NOMO-1 (cell line): ENCODE measurements around the gene BORCS5.
"Not testable (repeated sequence)": the region's sequence is repeated elsewhere in the genome, so short reads cannot be mapped to it uniquely, and the experiment has no call there.

Experiments
- DNase-seq, 2 experiments: peaks; one replicate each; lab custom pipeline; 2025; ENCODE audit not compliant: unreplicated experiment in 2 of 2; lab: John Stamatoyannopoulos, UW

BORCS5 gene

DNA sequence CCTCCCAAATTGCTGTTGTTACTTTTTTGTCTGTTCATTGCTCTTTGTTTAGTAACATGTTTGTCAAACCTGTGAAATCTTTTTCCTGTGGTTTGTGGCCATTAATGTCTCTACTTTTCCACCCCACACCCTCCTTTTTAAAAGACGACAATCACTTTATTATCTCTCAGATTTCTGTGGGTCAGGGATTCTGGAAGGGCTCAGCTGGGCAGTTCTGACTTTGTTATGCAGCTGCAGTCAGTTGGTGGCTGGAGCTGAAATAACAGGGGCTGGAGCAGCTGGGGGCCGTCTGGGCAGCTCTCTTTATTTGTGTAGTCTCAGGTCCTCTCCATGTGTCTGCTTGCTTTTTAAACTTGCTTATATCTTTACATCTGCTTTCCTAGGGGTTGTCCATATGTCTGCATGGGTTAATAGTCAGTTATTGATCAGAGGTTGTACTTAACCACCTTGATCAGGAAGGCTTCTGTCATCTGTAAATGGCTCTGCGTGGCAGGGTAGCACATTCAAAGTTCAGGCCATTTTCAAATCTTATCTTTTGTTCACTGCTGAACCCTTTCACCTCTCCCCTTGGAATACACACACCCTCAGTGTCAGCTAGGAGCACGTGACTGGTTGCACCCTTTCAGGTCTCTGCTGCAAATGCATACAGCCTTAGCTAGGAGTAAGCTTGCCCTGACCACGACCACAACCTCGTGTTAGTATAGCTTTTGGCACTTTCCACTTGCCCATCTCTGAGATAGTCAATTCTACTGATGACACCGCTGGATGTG, 27.9 kb downstream of the BORCS5 start:
- DNase-seq = no peak

DNA sequence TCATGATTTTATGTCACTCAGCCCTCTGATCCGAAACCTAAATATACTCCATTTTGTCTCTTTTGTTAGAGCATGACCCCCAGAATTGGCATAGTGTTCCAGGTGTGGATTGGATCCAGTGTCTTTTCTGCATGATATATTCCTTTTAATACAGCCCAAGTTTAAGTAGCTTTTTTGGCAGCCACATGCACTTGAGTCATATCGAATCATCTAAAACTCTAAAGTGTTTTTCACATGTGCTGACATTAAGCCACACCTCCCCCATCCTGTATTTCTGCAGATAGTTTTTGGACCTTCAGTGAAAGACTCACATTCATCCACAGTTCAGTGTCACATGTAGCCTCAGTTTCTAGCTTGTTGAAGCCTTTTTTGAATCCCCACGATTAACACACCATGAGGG, 30.6 kb downstream of the BORCS5 start:
- DNase-seq = no peak

DNA sequence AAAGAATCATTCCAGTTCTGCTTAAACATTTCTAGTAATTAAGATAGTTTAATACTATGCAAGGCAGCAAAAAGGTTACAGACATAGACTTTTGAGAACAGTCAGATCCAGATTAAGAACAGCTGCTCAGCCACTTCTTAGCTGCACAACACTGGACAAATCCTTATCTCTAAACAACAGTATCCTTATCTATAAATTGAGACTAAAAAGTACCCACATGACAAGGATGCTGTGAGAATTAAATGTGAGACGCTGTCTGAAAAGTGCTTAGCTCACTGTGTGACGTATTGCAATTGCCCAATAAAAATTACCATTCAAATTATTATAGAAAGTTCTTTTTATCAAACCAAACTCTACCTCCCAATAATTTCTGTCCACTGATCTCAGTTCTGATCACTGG, 35.5 kb downstream of the BORCS5 start:
- no peak for DNase-seq

DNA sequence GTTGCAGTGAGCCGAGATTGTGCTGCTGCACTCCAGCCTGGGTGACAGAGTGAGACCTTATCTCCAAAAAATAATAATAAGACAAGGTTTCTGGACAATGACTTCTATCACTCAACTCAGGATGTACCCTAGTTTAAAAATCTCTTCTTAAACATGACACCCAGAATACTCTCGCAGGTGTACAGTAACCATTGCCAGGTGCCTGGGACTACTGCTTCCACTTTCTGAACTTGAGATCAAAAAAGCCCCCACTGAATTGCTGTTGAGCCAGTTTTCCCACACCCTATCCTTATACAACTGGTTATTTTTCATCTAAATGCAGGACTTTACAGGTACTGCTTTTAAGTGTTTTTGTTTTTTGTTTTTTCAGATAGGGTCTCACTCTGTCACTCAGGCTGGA, 36.3 kb downstream of the BORCS5 start:
- no peak for DNase-seq

DNA sequence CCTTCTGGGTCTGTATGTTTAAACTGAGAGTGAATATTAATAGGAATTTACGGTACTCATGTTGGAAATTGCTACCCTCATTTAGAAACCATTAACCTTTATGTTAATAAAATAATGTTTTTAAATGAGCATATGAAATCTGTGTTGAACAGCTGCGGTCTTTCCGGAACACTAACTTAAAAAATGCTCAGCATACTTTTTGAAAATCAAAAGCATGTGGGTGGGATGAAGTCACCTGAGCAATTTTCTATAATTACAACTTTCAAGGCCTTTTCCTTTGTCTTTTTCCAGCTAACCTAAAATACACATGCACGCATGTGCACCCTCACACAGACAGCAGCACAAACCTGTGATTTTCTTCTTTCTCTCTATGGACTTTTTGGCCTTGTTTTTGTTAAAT, 39.8 kb downstream of the BORCS5 start:
- DNase-seq = no peak

DNA sequence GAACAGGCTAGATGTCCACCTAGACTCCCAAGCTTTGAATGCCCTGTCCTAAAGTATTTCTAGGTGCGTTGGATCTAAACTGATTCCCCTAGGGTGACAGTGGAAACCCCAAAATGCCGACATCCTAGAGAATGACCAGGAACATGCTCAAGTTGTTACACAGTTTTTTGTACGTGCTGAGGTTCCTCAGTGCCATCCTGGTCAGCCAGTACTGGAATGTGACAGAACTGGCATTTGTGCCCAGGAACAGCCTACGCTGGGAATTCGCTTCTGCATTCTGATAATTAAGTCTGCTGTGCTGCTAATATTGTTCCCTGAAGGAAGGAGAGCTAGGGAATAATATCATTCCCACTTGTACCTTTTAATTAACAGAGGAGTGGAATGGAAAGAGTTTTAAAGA, 40.3 kb downstream of the BORCS5 start:
- DNase-seq = no peak

DNA sequence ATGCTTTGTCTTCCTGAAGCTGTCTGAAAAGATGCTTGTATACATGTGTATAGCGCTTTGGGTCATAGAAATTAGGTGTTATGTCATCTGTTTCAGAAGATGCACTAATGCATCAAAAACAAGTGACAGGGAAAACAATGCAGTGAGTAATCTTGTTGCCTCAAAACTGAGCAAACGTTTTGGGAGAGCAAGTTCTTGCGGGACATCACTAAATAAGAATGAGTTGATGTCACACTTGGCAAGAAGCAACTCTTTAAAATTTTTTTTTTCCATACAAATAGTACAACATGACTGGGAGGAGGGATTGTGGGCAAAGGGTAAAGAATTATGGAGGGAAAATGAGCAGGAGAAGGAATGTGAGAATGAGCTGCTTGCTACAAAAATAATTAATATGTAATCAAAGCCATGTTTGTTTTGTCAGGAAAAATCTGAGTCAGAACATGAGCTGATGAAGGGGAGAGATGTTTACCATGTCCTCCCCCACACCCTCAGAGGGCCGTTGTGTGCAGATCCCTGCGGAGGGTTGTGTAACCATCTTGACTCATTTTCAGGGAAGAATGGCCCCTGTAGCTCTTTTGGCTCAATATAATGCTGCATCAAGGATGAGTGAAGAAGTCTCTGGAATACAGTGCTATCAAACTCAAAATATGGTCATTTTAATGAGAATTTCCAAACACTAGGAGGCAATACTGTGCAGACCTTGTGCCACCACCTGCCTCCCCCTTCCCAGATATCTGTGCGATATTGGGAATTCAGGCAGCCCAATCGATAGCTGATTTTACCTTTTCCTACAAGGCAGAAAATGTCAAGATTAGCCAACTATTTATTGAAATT, 41.4 kb downstream of the BORCS5 start:
- no peak for DNase-seq

DNA sequence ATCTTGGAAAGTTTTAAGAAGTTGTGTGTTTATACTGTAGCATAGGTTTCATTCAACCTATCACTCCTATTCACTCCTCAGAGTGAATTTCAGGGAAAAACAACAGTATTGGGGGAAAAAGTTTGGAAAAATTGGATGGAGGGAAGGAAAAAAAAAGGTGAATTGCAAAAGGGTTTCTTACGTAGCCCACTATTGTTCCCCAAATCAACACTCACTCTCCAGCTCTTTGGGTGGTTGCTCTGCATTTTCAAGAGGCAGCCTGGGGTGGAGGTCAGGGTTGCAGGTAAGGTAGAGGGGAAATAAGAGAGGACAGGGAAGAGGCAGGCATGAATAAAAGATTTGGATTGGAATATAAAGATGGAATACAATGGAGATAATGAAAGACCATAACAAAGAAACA, 42.3 kb downstream of the BORCS5 start:
- no peak for DNase-seq

DNA sequence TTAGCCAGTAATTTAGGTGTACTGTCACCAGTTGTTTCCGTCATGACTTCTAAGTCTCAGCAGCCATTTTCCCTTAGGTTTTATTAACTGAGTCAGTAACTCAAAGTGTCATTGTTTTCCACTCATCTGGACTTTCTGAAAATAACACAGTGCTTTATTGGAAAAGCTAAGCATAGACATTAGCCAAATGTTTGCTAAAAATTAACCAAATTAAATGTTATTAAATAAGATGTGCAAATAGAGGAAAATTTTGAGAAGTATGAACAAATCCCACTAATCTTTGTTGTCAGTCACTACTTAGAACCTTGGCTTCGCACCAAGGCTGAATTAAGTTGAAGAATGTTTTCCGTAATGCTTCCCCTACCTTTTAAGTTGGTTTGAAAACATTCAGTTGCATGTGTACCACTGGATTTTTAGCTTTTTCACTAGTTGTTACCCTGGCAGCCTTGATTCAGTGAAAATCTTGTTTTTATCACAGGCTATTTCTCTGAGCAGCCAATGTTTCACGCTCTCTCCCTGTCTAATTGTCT, 43.0 kb downstream of the BORCS5 start:
- DNase-seq = no peak

DNA sequence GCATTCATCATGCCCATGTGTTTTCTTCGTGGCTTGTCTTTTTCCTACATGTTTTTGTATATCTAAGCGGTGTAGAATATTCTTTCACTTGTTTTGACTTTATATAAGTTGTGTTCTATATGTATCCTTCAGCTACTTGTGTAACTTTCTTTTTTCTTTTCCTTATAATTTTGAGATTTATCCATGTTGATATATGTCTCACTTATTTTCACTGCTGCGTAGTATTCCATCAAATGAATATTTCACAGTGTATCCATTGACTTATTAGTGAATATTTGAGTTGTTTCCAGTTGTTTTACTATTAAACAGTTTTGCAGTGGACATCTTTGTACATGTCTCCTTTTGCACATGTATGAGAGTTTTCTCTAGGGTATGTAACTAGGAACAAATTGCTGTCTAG, 43.9 kb downstream of the BORCS5 start:
- DNase-seq = no peak

DNA sequence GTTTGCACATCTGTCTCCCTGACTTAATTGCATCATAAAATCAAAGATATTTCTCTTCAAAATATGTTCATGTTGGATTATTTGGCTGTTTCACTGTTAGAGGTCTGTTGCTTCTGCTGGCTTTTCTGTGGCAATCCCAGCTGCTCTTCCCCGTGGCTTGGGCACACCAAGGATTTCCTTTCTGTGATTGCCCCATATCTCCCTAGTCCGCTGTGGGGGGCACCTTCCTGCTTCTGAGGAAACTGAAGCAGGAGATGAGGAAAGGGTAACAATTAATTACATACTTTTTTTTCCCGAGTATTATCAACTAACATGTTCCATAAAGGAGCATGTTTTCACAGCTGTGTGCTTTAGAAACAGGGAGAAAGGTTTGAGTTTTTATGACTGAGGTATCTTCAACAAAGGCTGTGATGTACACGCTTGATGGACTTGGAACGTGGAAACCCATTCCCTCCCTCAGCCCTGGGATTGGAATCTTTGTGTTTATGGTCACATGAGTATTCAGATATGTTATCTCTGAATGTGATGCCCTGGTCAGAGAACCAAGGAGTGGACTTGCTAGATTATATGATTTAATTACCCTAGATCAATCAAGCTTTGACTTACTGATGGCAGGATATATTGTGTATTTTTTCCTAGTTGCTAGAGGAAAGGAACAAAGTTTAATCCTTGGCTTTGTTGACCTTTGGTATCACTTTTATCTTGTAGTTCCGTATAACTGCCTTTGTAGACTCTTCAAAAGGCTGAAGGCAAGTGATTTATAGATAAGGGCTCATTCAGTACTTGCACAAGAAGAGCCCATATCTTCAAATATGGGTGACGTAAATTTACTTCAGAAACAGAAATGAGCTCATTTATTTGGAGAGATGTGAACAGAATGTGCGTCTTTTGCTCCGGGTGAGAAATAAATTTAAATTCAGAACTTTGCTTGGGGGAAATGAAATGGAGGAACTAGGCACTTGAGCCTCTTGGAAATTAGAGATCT, 46.7 kb downstream of the BORCS5 start:
- peak in 1 of 2 experiments; percentile 34 for DNase-seq

DNA sequence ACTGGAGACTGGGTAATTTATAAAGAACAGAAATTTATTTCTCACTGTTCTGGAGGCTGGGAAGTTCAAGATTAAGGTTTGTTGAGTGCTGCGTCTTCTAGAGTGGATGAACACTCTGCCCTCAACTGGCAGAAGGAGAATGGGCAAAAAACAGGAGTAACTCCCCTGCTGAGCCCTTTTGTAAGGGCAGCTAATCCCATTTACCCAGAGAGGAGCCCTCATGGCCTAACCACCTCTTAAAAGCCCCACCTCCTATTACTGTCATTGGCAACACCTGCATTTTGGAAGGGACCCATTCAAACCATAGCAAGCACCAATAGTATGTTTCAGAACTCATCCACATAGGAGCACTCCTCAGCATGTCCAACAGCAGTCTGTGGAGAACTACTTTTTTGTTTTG, 47.4 kb downstream of the BORCS5 start:
- DNase-seq = no peak

DNA sequence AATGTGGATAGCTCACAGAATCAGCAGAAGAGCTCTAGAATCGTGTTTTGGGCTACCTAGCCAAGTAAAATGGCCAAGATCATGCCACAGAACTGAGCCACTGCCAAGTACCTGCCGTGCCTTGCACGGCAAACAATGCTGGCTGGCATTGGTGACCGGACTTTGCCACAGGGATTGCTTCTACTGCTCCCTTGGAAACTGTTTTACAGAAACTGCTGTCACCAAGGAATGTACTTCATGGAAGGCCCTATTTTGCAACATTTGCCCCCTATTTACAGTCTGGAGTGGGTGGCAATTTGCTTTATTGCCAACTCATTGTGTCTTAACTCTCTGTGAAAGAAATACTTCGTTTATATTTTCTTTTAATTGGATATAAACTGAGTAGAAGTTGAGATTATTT, 49.0 kb downstream of the BORCS5 start:
- DNase-seq = no peak

DNA sequence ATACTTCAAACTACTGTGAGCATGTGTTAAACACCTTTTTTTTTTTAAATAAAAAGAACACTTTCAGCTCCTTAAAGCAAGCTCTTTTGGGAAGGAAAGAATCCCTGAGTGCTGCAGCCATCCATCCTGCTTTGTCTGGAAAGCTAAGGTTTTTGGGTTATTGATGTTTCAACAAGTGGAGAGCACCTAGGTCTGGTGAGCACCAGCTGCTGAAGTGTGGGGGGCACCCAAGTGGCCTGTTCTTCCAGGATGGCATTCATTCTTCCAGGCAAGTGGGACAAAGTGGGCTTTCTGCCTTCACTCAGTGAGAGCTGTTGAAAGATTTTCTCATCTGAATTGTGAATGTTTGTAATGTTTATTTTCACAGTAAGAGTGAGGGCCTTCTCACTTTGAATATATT, 49.9 kb downstream of the BORCS5 start:
- no peak for DNase-seq

DNA sequence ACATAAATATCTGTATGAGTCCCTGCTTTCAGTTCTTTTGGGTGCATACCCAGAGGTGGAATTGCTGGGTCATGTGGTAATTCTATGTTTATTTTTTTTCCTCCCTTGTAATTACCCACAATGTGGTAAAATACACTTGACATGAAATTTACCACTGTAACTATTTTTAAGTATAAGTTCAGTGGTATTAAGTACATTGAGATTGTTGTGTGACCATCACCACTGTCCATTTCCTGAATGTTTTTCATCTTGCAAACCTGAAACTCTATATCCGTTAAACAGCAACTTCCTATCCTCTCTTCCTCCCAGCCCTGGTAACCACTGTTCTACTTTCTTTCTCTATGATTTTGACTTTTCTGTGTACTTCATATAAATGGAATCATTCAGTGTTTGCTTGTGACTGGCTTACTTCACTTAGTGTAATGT, 51.4 kb downstream of the BORCS5 start:
- DNase-seq = no peak

DNA sequence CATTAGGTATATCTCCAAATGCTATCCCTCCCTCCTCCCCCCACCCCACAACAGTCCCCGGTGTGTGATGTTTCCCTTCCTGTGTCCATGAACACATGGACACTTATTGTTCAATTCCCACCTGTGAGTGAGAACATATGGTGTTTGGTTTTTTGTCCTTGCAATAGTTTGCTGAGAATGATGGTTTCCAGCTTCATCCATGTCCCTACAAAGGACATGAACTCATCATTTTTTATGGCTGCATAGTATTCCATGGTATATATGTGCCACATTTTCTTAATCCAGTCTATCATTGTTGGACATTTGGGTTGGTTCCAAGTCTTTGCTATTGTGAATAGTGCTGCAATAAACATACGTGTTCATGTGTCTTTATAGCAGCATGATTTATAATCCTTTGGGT, 52.5 kb downstream of the BORCS5 start:
- not testable (repeated sequence) for DNase-seq

DNA sequence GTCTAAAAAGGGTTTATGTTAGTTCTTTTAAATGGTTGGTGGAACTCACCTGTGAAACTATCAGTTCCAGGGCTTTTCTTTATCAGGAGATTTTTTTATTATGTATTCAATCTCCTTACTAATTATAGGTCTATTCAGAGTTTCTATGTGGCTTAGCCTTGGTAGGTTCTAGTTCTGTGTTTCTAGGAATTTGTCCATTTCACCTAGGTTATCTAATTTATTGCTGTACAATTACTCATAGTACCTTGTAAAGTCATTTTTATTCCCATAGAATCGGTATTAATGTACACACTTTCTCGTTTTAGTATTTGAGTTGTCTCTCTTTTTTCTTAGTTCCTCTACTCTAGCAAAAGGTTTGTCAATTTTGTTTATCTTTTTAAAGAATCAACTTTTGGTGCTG, 59.0 kb downstream of the BORCS5 start:
- no peak for DNase-seq

DNA sequence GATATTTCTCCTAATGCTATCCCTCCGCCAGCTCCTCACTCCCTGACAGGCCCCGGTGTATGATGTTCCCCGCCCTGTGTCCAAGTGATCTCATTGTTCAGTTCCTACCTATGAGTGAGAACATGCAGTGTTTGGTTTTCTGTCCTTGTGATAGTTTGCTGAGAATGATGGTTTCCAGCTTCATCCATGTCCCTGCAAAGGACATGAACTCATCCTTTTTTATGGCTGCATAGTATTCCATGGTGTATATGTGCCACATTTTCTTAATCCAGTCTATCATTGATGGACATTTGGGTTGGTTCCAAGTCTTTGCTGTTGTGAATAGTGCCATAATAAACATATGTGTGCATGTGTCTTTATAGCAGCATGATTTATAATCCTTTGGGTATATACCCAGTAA, 62.3 kb downstream of the BORCS5 start:
- DNase-seq = not testable (repeated sequence)

DNA sequence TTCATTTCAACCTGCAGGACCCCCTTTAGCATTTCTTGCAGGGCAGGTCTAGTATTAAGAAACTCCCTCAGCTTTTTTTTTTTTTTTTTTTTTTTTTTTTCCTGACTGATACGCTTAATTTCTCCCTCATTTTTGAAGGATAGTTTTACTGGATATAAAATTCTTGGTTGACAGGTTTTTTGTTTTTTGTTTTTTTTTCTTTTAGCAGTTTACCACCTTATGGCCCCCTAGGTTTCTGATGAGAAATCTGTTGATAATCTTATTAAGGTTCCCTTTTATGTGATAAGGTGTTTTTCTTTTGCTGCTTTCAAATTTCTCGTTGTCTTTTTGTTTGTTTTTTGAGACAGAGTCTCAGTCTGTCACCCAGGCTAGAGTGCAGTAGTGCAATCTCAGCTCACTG, 66.5 kb downstream of the BORCS5 start:
- DNase-seq = no peak

DNA sequence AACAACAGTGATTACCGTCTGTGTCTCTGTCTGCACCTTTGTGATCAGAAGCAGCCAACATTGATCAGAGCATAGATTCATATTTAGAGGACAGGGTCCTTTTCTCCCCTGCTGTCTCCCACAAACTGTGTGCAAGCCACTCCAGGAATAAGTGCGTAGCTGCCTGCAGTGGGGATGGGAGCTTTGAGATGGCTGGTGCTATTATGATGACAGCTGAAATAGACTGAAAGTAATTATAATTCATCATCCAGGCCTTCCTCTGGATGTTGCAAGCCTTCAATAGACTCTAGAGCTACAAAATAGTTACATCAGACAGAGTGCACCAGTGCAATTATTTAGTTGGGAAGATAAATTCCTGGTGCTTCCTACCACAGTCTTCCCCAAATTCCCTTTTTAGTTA, 68.1 kb downstream of the BORCS5 start:
- DNase-seq = no peak

DNA sequence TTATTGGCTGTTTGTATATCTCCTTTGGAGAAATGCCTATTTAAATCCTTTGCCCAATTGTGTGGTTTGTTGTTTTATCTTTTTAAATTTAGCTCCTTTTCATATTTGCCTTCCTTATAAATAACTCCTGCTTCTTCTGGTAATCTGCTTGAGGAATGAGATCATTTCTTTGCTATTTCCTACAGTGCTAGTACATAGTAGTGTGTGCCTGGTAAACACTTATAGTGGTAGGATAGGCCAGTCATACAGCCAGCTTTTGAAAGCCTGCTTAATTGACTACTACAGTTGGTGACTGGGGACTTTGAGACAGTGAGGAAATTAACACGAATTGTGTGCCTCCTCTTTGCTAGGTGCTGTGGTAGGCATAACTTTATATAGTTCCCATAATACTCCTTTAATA, 68.7 kb downstream of the BORCS5 start:
- no peak for DNase-seq
